Esophagus squamous epithelium (tissue), 4 donors: Measurements from ENCODE around the gene TRIM50.

Source experiments
- POLR2A ChIP-seq, 4 donors: fragments of 450-650 bp; IDR thresholded peaks; one replicate each; pipeline ENCODE4 v1.6.1; 2017; ENCODE audit warnings: antibody characterized with exemption in 4 of 4, mild to moderate bottlenecking in 4 of 4, moderate library complexity in 3 of 4
- TF ChIP-seq, protein P1 (sequence below), 6 experiments: fragments of 450-650 bp in 4 of 6; fragments of 200-600 bp in 2 of 6; sonication (generic) in 2 of 6; IDR thresholded peaks; one replicate each; pipeline ENCODE4 v1.5.1; 2016 to 2019; ENCODE audit warnings: antibody characterized with exemption in 6 of 6, mild to moderate bottlenecking in 4 of 6, moderate library complexity in 4 of 6

DNA sequence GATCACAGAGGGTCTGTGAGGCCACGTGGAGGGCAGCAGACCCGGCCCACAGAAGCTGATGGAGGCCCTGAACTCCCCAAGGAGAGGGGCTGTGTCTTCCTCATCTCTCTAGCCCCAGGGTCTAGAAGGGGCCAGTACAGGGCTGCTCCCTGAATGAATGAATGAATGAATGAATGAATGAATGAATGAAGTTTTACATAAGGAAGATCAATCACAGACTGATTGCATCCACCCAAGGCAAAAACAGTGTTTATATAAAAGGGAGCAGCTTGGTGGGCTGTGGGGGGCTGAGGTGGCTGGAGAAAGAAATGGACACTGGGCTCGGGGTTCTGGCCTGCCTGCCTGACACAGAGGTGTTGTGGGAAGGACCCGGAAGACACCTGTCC is 14.4 kb downstream of the TRIM50 start:
- TF ChIP-seq, protein P1, sequence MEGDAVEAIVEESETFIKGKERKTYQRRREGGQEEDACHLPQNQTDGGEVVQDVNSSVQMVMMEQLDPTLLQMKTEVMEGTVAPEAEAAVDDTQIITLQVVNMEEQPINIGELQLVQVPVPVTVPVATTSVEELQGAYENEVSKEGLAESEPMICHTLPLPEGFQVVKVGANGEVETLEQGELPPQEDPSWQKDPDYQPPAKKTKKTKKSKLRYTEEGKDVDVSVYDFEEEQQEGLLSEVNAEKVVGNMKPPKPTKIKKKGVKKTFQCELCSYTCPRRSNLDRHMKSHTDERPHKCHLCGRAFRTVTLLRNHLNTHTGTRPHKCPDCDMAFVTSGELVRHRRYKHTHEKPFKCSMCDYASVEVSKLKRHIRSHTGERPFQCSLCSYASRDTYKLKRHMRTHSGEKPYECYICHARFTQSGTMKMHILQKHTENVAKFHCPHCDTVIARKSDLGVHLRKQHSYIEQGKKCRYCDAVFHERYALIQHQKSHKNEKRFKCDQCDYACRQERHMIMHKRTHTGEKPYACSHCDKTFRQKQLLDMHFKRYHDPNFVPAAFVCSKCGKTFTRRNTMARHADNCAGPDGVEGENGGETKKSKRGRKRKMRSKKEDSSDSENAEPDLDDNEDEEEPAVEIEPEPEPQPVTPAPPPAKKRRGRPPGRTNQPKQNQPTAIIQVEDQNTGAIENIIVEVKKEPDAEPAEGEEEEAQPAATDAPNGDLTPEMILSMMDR (IDR thresholded peaks at IDR 0.05): no peak
- TF ChIP-seq POLR2A (IDR thresholded peaks at IDR 0.05): no peak
